Activated T-cell treated with anti-CD3 and anti-CD28 coated beads, Interleukin-2, amount 50 U/mL, for 24 hours (primary cell): ENCODE measurements around the gene C10orf53.
"Not testable (repeated sequence)": the region's sequence is repeated elsewhere in the genome, so short reads cannot be mapped to it uniquely, and the experiment has no call there.

Source experiments
- DNase-seq: peaks from one replicate; pipeline ENCODE4 v3.0.0-alpha.2; 2020
- H3K27ac Mint-ChIP-seq: 2 replicates; pipeline ENCODE4 v1.8.0; 2020; ENCODE audit warnings: mild to moderate bottlenecking, mixed read lengths
- H3K27me3 Mint-ChIP-seq: 2 replicates; pipeline ENCODE4 v1.8.0; 2020; ENCODE audit warnings: mixed read lengths
- H3K36me3 Mint-ChIP-seq: 2 replicates; pipeline ENCODE4 v1.8.0; 2020; ENCODE audit warnings: low read depth, mixed read lengths
- H3K4me1 Mint-ChIP-seq: 2 replicates; pipeline ENCODE4 v1.8.0; 2020; ENCODE audit warnings: low read depth, mixed read lengths
- H3K4me3 Mint-ChIP-seq: 2 replicates; pipeline ENCODE4 v1.8.0; 2020; ENCODE audit warnings: mild to moderate bottlenecking, moderate library complexity, mixed read lengths
- H3K9me3 Mint-ChIP-seq: 2 replicates; pipeline ENCODE4 v1.8.0; 2020; ENCODE audit warnings: mixed read lengths

C10orf53 gene

DNA sequence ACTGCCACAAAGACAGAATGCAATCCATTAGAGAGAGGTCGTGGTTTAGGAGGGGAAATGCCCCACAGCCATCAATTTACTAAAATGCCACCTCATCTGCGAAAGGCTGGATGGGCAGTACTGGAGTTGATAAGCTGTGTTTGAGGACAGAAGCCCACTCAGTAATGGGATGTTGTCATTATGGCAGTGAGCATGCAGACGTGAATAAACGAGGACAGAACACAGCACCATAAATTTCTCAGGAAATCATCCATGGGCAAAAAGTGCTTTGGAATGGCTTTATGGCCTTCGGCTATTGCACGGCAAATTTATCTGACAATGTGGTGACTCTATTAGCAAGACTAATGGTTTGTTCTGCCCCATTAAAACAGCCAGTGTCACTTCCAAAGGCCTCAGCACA is 15.9 kb upstream of the C10orf53 start:
- H3K36me3 Mint-ChIP-seq, result no peaks in the 10 kb centered on the region
- no peak for DNase-seq
- H3K4me3 Mint-ChIP-seq, result no peak overlapping the region
- peaks cover 10% of the 10 kb centered on the region for H3K27me3 Mint-ChIP-seq
- peaks cover 10% of the 10 kb centered on the region for H3K9me3 Mint-ChIP-seq
- H3K4me1 Mint-ChIP-seq, result no peaks in the 10 kb centered on the region
- H3K27ac Mint-ChIP-seq, result no peak overlapping the region

DNA sequence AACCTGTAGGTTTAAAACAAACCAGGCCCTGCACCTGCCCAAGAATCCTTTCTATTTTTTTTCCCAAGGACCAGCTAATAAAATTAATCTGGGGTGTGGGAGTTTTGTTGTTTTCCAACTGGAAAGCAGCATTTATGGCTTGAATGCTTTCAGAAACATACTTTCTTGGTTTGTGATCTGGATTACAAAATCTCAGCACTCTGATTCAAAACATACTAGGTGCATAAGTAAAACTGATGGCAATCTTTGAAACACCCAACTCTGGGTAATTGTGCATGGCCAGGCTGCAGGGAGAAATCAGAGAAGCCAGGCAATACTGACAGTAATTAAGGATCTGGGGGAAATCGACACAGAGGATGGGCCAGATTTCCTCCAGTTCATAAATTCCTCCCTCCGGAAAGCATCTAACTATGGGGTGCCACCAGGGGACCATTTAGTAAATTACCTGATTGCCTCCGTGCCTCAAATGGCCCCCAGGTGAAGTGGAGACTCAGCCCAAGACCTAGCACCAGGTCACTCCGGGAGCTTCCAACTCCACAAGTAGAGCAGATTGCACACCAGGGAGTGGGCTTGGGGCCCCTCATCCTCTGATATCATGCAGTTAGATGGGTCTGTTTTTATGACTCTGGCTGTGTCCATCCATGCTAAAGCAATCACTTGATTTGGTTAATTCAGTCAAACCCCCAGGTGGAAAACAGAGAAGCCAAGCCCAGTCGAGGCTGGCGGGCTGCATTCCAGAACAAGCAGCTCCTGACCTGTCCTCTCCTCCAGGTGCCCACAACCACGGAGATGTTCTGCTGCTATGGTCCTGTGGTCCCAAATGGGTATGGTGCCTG is 15.2 kb upstream of the C10orf53 start:
- Mint-ChIP-seq H3K27me3 (peaks cover 10% of the 10 kb centered on the region), H3K9me3 (peaks cover 4% of the 10 kb centered on the region), H3K36me3 (no peaks in the 10 kb centered on the region), H3K4me3 (no peak overlapping the region), H3K27ac (no peak overlapping the region), H3K4me1 (no peaks in the 10 kb centered on the region)
- no peak for DNase-seq

DNA sequence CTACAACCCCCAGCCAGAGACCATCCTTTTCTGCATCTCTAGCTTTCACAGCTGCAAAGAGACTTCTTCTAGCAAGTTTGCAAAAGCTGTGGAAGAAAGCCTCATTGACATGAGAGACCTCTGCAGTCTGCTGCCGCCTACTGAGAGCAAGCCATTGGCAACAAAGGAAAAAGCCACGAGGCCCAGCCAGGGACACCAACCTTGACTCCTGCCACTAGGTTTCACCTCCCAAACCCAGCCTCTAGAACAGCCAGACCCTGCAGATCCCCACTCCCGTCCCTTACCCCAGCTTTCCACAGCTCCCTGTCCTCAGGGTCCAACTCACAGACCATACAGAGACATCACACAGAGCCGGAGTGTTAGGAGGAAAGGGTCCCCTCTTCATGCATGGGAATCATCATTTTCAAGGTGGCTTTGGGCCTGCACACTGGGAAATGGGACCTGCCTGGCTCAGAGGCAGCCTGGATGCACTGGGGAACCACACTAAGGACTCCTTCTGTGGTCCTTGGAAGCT is 14.6 kb upstream of the C10orf53 start:
- Mint-ChIP-seq H3K27me3 (peaks cover 10% of the 10 kb centered on the region), H3K4me1 (no peaks in the 10 kb centered on the region), H3K9me3 (peaks cover under 1% of the 10 kb centered on the region), H3K4me3 (no peak overlapping the region), H3K36me3 (no peaks in the 10 kb centered on the region), H3K27ac (no peak overlapping the region)
- DNase-seq, result no peak

DNA sequence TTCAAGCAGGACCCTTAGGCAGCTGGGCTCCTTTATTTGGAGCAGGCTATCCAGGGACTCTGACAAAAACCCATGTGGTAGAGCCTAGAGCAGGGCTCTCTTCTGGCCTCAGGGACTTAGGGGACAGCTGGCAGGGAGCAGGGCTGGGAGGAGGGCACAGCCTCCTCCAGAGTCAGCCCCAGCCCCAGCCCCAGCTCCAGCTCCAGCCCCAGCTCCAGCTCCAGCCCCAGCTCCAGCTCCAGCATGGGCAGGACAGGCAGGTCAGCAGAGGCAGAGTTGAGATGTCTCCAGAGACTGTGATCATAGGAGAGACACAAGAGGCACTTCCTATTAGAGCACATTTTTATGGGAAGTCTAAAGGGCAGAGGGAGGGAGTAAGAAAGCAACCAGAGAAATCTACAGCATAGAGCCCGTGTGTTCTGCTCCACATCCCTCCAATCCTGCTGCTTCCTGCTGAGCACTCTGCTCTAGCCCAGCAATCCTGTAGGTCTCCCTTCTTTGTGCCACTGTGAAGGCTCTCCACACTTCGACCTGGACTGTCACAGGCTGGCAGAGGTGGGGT is 13.3 kb upstream of the C10orf53 start:
- Mint-ChIP-seq H3K27ac (no peak overlapping the region), H3K4me1 (no peaks in the 10 kb centered on the region), H3K9me3 (no peaks in the 10 kb centered on the region), H3K27me3 (peaks cover 18% of the 10 kb centered on the region), H3K36me3 (no peaks in the 10 kb centered on the region), H3K4me3 (no peak overlapping the region)
- DNase-seq, result no peak

DNA sequence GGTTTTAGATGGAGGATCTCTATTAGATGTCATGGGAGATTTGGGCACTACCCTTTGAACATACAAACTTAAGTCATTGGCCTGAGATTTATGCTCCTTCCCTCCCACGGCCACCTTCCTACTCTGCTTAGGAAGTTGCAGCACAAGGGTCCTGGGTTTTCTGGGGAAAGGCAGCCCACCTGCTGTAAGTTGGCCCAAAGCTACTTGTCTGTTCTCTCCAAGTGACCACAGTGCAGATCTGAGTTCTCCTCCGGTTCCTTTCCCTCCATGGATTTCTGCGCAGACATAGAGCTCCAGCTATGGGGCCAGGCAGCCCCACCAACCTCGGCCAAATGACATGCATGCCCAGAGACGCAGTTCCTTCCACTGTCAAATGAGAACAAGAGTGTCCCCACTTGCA is 12.8 kb upstream of the C10orf53 start:
- H3K4me1 Mint-ChIP-seq, result no peaks in the 10 kb centered on the region
- H3K27me3 Mint-ChIP-seq, result peaks cover 23% of the 10 kb centered on the region
- H3K9me3 Mint-ChIP-seq, result no peaks in the 10 kb centered on the region
- no peak overlapping the region for H3K27ac Mint-ChIP-seq
- H3K36me3 Mint-ChIP-seq, result no peaks in the 10 kb centered on the region
- no peak for DNase-seq
- no peak overlapping the region for H3K4me3 Mint-ChIP-seq

DNA sequence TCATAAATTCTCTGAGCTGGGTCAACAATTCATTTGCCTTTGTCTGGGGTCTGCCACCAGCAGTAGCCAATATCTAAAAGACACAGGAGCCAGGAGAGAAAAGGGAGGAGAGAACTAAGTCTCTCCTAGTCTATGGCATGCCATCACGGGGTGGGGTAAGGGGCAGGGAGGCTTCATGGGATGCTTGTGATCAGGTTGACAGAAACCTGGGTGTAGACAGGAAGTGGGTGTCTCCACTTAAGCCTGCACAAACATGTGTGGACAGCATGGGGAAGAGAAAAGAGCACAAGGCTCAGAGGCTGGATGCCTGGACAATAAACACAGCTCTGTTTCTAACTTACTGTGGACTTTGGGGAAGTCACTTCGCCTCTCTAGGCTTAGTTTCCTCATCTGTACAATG is 11.5 kb upstream of the C10orf53 start:
- no peaks in the 10 kb centered on the region for H3K9me3 Mint-ChIP-seq
- no peaks in the 10 kb centered on the region for H3K36me3 Mint-ChIP-seq
- no peaks in the 10 kb centered on the region for H3K4me1 Mint-ChIP-seq
- H3K27me3 Mint-ChIP-seq, result peaks cover 33% of the 10 kb centered on the region
- DNase-seq, result no peak
- no peak overlapping the region for H3K27ac Mint-ChIP-seq
- H3K4me3 Mint-ChIP-seq, result no peak overlapping the region

DNA sequence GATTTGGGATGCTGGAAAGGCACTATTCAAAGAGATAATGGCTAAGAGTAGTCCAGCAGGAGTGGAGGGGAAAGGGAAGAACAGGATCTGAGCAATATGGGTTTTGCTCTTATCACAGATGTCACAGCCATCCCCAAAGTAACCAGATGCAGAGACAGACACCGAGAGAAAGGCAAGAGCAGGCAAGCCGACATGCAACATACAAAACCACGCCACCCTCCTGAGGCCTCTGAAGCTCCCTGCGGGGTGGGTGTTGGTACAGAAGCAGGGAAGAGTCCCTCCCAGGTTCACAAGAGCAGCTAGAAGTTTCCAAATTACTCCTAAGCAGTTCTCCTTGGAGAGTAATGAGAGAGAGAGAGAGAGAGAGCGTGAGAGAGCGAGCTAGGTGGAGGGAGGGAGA is 10.8 kb upstream of the C10orf53 start:
- no peak for DNase-seq
- H3K4me3 Mint-ChIP-seq, result no peak overlapping the region
- peaks cover 36% of the 10 kb centered on the region for H3K27me3 Mint-ChIP-seq
- H3K9me3 Mint-ChIP-seq, result no peaks in the 10 kb centered on the region
- no peaks in the 10 kb centered on the region for H3K4me1 Mint-ChIP-seq
- no peak overlapping the region for H3K27ac Mint-ChIP-seq
- no peaks in the 10 kb centered on the region for H3K36me3 Mint-ChIP-seq

DNA sequence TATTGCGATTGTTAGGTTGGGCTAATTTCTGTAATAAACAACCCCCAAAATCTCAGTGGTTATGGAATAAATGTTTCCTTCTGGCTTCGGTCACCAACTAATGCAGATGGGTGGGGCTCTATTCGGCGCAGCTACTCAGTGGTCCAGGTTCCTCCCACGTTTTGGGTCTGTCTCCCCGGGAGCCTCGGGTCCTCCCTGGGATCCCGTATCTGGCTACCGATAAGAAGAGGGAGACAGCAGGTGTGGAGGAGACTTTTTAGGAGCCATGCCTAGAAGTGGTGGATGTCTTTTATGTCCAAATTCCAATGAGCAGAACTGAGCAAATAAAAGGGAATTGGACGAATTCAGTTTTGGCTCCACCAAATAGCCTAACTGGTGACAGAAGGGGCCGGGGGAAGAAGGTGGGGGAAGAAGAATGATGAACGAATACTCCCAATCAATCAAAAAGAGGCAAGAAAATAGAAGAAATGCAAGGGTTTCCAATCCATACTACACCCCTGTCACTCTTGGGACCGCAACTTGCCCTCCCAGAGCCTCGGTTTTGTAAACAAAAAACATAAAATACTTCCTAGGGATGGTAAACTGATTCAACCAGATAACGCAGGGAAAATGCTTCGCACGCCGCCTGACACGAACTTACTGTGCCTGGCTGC is 498 bp upstream of the C10orf53 start:
- Mint-ChIP-seq H3K9me3 (peaks cover 30% of the 10 kb centered on the region), H3K27me3 (peaks cover 59% of the 10 kb centered on the region), H3K27ac (no peak overlapping the region), H3K4me1 (peaks cover 5% of the 10 kb centered on the region), H3K36me3 (no peaks in the 10 kb centered on the region), H3K4me3 (no peak overlapping the region)
- DNase-seq, result no peak

DNA sequence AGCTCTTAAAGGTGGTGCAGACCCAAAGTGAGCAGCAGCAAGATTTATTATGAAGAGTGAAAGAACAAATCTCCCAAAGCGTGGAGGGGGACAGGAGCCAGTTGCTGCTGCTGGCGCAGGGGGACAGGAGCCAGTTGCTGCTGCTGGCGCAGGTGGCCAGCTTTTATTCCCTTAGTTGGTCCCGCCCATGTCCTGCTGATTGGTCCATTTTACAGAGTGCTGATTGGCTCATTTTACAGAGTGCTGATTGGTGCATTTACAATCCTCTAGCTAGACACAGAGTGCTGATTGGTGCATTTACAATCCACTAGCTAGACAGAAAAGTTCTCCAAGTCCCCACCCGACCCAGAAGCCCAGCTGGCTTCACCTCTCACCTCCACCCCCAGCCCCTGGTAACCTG is 3.0 kb downstream of the C10orf53 start:
- not testable (repeated sequence) for H3K4me1 Mint-ChIP-seq, H3K4me3 Mint-ChIP-seq, DNase-seq, H3K27ac Mint-ChIP-seq, H3K36me3 Mint-ChIP-seq
- peaks cover 30% of the 10 kb centered on the region for H3K9me3 Mint-ChIP-seq
- peaks cover 46% of the 10 kb centered on the region for H3K27me3 Mint-ChIP-seq

DNA sequence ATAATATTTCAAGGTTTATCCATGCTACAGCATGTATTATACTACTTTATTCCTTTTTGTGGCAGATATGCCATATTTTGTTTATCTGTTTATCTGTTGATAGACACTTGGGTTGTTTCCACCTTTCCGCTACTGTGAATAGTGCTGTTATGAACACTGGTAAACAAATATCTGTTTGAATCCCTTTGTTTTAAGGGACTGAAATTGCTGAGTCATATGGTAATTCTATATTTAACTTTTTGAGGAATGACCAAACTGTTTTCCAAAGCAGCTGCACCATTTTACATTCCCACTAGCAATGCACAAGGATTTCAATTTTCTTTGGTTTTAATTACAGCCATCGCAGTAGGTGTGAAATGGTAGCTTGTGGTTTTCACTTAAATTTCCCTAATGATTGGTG is 3.4 kb downstream of the C10orf53 start:
- H3K4me1 Mint-ChIP-seq, result peaks cover 5% of the 10 kb centered on the region
- H3K27ac Mint-ChIP-seq, result no peak overlapping the region
- no peaks in the 10 kb centered on the region for H3K36me3 Mint-ChIP-seq

DNA sequence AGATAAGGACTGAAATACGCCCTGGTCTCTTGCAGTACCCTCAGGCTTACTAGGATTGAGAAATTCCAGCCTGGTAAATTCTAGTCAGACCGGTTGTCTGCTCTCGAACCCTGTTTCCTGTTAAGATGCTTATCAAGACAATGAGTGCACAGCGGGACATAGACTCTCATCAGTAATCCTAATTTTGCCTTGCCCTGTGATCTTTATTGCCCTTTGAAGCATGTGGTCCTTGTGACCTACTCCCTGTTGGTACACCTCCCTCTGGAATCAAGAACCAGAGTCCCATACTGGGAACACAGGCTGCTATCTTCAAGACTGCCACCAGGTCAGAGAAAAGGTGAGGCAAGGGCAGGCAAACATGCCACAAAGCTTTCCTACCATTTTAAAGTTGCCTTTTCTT is 7.2 kb downstream of the C10orf53 start:
- Mint-ChIP-seq H3K36me3 (no peaks in the 10 kb centered on the region), H3K27me3 (peaks cover 54% of the 10 kb centered on the region), H3K4me3 (no peak overlapping the region), H3K9me3 (peaks cover 8% of the 10 kb centered on the region), H3K4me1 (no peaks in the 10 kb centered on the region), H3K27ac (no peak overlapping the region)
- DNase-seq, result no peak

More for the DNA sequence above, 3.4 kb downstream of the C10orf53 start:
- Mint-ChIP-seq H3K9me3 (peaks cover 29% of the 10 kb centered on the region), H3K27me3 (peaks cover 46% of the 10 kb centered on the region), H3K4me3 (no peak overlapping the region)
- no peak for DNase-seq

DNA sequence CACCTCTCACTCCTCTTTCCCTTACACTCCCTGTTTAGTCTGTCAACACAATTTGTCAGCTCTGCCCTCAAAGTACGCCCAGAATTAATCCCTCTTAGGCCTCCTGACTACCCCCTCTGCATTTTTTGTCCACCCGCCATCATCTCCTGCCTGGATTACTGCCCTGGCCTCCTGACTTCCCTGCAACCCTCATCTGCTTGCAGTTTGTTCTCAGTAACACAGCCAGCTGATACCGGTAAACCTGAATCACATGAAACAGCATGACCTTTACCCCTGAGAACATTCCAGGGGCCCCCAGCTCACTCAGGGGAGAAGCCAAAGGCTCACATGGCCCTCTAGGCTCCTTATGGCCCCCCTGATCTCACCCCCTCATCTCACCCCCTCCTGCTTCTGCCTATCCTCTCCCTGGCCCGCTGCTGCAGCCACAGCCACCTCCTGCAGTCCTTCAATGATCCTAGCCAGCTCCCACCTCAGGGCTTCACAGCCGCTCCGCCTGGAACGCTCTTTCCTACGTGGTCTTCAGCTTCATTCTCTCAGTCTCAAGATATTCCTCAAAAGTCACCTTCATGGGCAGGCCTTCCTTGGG is 8.9 kb downstream of the C10orf53 start:
- Mint-ChIP-seq H3K36me3 (no peaks in the 10 kb centered on the region), H3K9me3 (peaks cover 6% of the 10 kb centered on the region), H3K27me3 (peaks cover 69% of the 10 kb centered on the region), H3K27ac (no peak overlapping the region), H3K4me3 (no peak overlapping the region), H3K4me1 (no peaks in the 10 kb centered on the region)
- no peak for DNase-seq

DNA sequence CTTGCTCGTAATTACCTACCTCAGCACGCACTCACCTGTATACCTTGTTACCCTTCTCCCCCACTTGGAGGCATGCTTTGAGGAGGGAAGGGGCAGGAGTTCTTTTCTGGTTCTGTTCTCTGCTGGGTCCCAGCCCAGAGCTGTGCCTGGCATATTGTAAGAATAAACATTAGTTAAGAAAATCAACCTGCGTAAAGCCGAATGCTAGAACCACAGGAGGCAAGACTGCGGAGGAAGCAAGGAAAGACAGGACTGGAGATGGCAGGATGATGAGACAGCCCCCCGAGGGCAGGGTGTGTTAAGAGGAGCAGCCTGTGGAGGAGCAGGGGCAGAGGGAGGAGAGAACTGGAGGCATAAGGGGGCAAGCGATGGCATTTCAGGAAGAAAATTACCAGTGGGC is 9.5 kb downstream of the C10orf53 start:
- Mint-ChIP-seq H3K27ac (no peak overlapping the region), H3K27me3 (peaks cover 75% of the 10 kb centered on the region), H3K4me1 (no peaks in the 10 kb centered on the region), H3K9me3 (peaks cover 6% of the 10 kb centered on the region), H3K4me3 (no peak overlapping the region), H3K36me3 (no peaks in the 10 kb centered on the region)
- DNase-seq, result no peak

DNA sequence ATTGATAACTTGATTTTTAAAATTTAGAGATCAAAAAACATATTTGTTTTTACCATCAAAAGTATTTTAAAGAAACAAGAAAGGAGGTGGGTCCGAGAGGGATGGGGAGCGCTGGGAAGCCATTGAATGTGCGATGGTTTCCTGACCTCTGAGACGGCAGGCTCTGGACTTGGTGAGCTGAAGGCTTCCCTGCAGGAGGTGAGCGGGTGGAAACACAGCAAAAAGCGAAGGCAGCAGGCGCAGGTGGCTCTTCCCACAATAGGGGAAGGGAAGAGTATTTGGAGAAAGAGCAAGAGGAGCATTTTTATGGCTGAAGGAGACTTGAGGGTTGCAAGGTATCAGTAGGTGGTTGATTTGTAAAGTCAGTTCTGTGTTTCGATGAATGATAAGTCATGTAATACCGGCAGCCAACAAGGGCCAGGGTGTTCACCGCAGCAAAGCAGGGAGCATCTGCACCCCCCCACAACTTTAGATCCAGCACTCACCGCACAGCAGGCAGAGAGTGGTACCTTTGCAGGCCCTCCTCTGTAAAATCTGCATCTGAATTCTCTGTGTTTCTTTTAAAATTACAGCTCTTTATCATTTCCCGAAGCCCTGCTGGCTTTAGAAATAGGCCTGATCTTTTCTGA is 10.5 kb downstream of the C10orf53 start:
- no peak for DNase-seq
- no peak overlapping the region for H3K27ac Mint-ChIP-seq
- no peaks in the 10 kb centered on the region for H3K36me3 Mint-ChIP-seq
- H3K27me3 Mint-ChIP-seq, result peaks cover 71% of the 10 kb centered on the region
- H3K4me1 Mint-ChIP-seq, result no peaks in the 10 kb centered on the region
- no peak overlapping the region for H3K4me3 Mint-ChIP-seq
- H3K9me3 Mint-ChIP-seq, result peaks cover 6% of the 10 kb centered on the region
